Activated B cell treated with CpG ODN at 0.5 μM for 24 hours (primary cell): ENCODE data around the gene CPTP. TPM values are rescaled to one million over a fixed set of nuclear protein-coding genes. Genes with fewer than 3 reads are reported as not detected.

Experiments used
- ATAC-seq: fragments of 200-7000 bp; cut with Tn5 transposase; one replicate; pipeline ENCODE4 v1.10.0; 2021; ENCODE audit warnings: low read depth, mild to moderate bottlenecking, moderate library complexity
- CTCF ChIA-PET: fragments of 350-600 bp; sonication (Branson Sonifier 250); formaldehyde crosslinking; loops from one replicate; lab custom pipeline; 2021; ENCODE audit warnings: antibody characterized with exemption; lab: Charles Lee
- POLR2A ChIA-PET: fragments of 350-600 bp; sonication (Branson Sonifier 250); formaldehyde crosslinking; loops from one replicate; lab custom pipeline; 2021; ENCODE audit warnings: antibody characterized with exemption; lab: Charles Lee
- DNase-seq: peaks from one replicate; pipeline ENCODE4 v3.0.0; 2022
- H3K27ac Mint-ChIP-seq: one replicate; pipeline ENCODE4 v1.8.0; 2020; ENCODE audit warnings: mixed read lengths
- H3K27me3 Mint-ChIP-seq: one replicate; pipeline ENCODE4 v1.8.0; 2021; ENCODE audit warnings: mixed read lengths
- H3K36me3 Mint-ChIP-seq: one replicate; pipeline ENCODE4 v1.8.0; 2021; ENCODE audit warnings: low read depth, mixed read lengths
- H3K4me1 Mint-ChIP-seq: one replicate; pipeline ENCODE4 v1.8.0; 2021; ENCODE audit warnings: mixed read lengths
- H3K4me3 Mint-ChIP-seq: one replicate; pipeline ENCODE4 v1.8.0; 2020; ENCODE audit warnings: mild to moderate bottlenecking, mixed read lengths
- H3K9me3 Mint-ChIP-seq: one replicate; pipeline ENCODE4 v1.8.0; 2020; ENCODE audit warnings: mixed read lengths
- intact Hi-C: fragments of 100-400 bp; cut with micrococcal nuclease; formaldehyde crosslinking; loops from one replicate; pipeline ENCODE4 v1.15.1; 2024
- total RNA-seq: library from RNA; stranded (reverse); gene quantifications from 2 replicates; pipeline ENCODE4 v1.2.3, GENCODE V29; 2022
- TF ChIP-seq, protein P1 (sequence below): fragments of 200-600 bp; IDR thresholded peaks from one replicate; pipeline ENCODE4 v1.8.0; 2022; ENCODE audit warnings: antibody characterized with exemption, mild to moderate bottlenecking

Gene CPTP
- total RNA-seq, 1 donor from 2014 or later: 15.3 TPM

DNA sequence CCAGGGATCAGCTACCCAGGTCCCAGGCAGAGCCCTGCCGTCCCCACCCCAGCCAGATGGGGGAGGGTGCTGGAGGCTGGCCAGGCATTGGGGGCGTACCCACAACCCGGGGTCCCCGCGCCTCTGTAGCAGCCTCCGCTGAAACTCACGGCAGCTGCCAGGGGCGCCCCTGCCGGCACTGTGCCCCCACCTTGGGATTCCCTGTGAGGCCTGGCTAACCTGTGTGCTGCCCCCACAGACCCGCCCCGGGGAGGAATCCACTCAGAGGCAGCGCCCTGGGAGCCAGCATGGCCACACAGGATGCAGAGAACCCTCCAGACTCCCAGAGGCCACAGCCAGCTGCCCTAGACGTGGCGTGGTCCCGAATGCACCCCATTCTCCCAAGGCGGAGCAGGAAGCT lies 20.8 kb downstream of the CPTP start:
- Mint-ChIP-seq H3K36me3 (peaks cover 5% of the 10 kb centered on the region), H3K4me3 (no peak overlapping the region), H3K27me3 (no peaks in the 10 kb centered on the region), H3K27ac (no peak overlapping the region), H3K9me3 (no peaks in the 10 kb centered on the region), H3K4me1 (peaks cover 13% of the 10 kb centered on the region)
- ATAC-seq (no peak), DNase-seq (no peak)
- ChIA-PET POLR2A (no interaction called here), CTCF (no interaction called here)
- TF ChIP-seq, protein P1, sequence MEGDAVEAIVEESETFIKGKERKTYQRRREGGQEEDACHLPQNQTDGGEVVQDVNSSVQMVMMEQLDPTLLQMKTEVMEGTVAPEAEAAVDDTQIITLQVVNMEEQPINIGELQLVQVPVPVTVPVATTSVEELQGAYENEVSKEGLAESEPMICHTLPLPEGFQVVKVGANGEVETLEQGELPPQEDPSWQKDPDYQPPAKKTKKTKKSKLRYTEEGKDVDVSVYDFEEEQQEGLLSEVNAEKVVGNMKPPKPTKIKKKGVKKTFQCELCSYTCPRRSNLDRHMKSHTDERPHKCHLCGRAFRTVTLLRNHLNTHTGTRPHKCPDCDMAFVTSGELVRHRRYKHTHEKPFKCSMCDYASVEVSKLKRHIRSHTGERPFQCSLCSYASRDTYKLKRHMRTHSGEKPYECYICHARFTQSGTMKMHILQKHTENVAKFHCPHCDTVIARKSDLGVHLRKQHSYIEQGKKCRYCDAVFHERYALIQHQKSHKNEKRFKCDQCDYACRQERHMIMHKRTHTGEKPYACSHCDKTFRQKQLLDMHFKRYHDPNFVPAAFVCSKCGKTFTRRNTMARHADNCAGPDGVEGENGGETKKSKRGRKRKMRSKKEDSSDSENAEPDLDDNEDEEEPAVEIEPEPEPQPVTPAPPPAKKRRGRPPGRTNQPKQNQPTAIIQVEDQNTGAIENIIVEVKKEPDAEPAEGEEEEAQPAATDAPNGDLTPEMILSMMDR: no peak
- intact Hi-C loops: no loop called here

DNA sequence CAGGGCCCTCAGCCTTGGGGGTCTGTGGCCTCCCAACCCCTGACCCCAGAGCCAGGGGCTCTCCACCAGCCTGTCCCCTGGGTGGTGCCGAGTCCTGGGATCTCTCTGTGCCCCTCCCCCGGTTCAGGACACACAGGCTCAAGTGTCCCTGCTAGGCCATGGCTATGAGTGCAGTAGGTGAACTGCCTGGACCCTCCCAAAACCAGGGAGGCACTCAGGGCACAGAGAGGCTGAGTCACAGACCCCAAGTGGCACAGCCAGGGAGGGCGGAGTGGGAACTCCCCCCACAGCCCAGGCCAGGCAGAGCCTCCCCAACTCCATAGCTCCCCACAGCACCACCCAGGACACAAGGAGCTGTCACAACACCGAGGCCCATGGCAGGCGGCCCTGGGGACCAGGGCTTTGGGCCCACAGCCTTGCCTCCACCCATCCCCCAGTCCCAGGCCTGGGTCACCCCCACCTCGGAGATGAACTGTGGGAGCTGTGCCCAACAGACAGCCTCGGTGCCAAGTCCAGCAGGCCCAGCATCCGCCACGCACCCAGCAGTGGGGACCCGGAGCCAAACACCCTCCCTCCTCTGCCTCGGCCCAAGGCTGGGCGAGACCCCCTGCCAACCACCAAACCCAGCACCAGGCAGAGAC lies 21.4 kb downstream of the CPTP start:
- Mint-ChIP-seq H3K27me3 (no peaks in the 10 kb centered on the region), H3K36me3 (peaks cover 3% of the 10 kb centered on the region), H3K4me3 (no peak overlapping the region), H3K9me3 (no peaks in the 10 kb centered on the region), H3K4me1 (peaks cover 13% of the 10 kb centered on the region), H3K27ac (no peak overlapping the region)
- ChIA-PET CTCF (no interaction called here), POLR2A (no interaction called here)
- TF ChIP-seq, protein P1: no peak
- no peak for DNase-seq
- no peak for ATAC-seq
- intact Hi-C loops: no loop called here

GRCh38 chr1:1346501-1346890 lies 21.9 kb downstream of the CPTP start:
- no peak overlapping the region for H3K27ac Mint-ChIP-seq
- CTCF ChIA-PET: no interaction called here
- intact Hi-C loops: no loop called here

GRCh38 chr1:1347026-1347595 lies 22.5 kb downstream of the CPTP start:
- intact Hi-C loops: no loop called here
- ATAC-seq: no peak
- Mint-ChIP-seq H3K4me1 (peaks cover 15% of the 10 kb centered on the region), H3K4me3 (peak overlapping the region; percentile 44), H3K27me3 (peaks cover 1% of the 10 kb centered on the region), H3K36me3 (no peaks in the 10 kb centered on the region), H3K9me3 (no peaks in the 10 kb centered on the region), H3K27ac (peak overlapping the region; percentile 46)
- ChIA-PET POLR2A (interaction anchor here (1.2 to 1.4 kb wide), 2 partner anchors 22 to 28 kb away, joined by 3 to 10 read pairs; partner anchors contain the start of genes AURKAIP1, CPTP and INTS11), CTCF (no interaction called here)
- no peak for DNase-seq
- TF ChIP-seq, protein P1: no peak

More at GRCh38 chr1:1346501-1346890, 21.9 kb downstream of the CPTP start:
- Mint-ChIP-seq H3K27me3 (no peaks in the 10 kb centered on the region), H3K4me1 (peaks cover 13% of the 10 kb centered on the region), H3K9me3 (no peaks in the 10 kb centered on the region), H3K4me3 (peak overlapping the region; percentile 44), H3K36me3 (no peaks in the 10 kb centered on the region)
- DNase-seq: no peak
- POLR2A ChIA-PET: no interaction called here
- no peak for ATAC-seq
- TF ChIP-seq, protein P1: no peak

GRCh38 chr1:1347663-1348419 lies 23.2 kb downstream of the CPTP start:
- H3K4me3 Mint-ChIP-seq: peak overlapping the region; percentile 77
- ATAC-seq (no peak), DNase-seq (no peak)
- no peaks in the 10 kb centered on the region for H3K9me3 Mint-ChIP-seq
- intact Hi-C loops: no loop called here
- ChIA-PET CTCF (interaction anchor here (0.8 kb wide), 1 partner anchor 157 kb away, joined by 3 read pairs; no protein-coding TSS in a partner anchor), POLR2A (interaction anchor here (0.6 to 1.4 kb wide), 6 partner anchors 23 to 316 kb away, joined by 3 to 10 read pairs (median 3); partner anchors contain the start of genes AURKAIP1, CCNL2, CPTP and INTS11)
- no peak overlapping the region for H3K27ac Mint-ChIP-seq
- H3K36me3 Mint-ChIP-seq: no peaks in the 10 kb centered on the region
- peaks cover 22% of the 10 kb centered on the region for H3K4me1 Mint-ChIP-seq
- TF ChIP-seq, protein P1: no peak
- H3K27me3 Mint-ChIP-seq: peaks cover 9% of the 10 kb centered on the region
